ENCODE data around the gene FGF11. TPM values are rescaled to one million over a fixed set of nuclear protein-coding genes. Genes with fewer than 3 reads are reported as not detected.

The FGF11 gene
- total and polyA plus RNA-seq, 2 donors (not counting 3 experiments of a cell fraction or from before 2014, with no cell fraction given) = 0.70 TPM; not detected in 1

DNA sequence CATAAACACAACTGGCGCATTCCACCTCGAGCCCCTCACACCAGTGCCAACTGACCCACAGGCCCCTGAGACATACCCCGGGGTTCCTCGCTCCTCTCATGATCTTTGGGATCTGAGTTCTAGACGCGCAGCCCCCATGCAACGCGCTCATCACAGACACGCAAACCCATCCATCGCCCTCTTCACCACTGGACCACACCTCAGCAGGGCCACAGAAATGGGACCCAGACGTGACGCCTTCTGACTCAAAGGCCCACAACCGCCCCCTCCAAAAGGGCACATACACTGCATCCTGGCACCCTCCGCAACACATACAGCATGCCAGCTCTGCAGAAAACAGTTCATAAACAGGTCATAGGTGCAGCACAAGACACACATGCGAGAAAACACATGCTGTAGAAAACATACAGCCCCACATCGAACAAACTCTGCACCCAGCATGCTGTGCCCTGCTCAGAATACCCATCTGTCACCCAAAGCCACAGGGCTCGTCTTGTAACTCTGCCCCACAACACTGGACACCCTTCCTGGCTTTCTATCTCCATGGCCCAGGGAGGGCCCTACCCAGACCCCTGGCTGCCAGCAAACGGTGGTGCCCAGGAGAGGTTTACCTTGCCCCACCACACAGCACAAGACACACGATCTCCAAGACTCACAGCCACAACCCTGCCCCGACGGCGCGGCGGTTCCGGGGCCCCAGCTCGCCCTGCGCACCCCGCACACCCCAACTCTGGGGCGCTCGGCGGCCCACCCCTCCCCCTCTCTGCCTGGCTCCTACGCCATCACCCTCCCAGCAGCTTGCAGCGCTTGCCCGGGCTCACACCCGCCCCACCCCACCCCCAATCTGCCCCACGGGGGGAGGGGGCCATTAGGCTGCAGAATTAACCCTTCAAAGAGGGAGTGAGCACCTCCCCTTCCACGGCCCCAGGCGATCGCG, 39.2 kb downstream of the FGF11 start:
- no peak overlapping the region for H2AFZ ChIP-seq (ENCODE audit: low read depth, low read length)
- DNase-seq (ENCODE audit: low read depth, low spot score) (peak; percentile 35), FAIRE-seq (no peak)
- H3K36me3 ChIP-seq (ENCODE audit: control insufficient read depth in 2 of 2, extremely low read depth in 1 of 2, insufficient read depth in 2 of 2, low read length in 2 of 2) = no peaks in the 10 kb centered on the region
- H3K9ac ChIP-seq (replicated peaks; ENCODE audit: extremely low read depth, insufficient read depth, low read length) = peak overlapping the region; percentile 80
- TF ChIP-seq POLR2AphosphoS5 (IDR thresholded peaks at IDR 0.05; ENCODE audit: insufficient read depth, low read depth, low read length) (peak; percentile 9), JUN (IDR thresholded peaks at IDR 0.05; ENCODE audit: borderline replicate concordance, insufficient read depth, insufficient read length, low read depth) (no peak), EZH2 (IDR thresholded peaks at IDR 0.05; ENCODE audit: borderline replicate concordance, low read depth, low read length, severe bottlenecking) (no peak)
- TF ChIP-seq, protein P1, sequence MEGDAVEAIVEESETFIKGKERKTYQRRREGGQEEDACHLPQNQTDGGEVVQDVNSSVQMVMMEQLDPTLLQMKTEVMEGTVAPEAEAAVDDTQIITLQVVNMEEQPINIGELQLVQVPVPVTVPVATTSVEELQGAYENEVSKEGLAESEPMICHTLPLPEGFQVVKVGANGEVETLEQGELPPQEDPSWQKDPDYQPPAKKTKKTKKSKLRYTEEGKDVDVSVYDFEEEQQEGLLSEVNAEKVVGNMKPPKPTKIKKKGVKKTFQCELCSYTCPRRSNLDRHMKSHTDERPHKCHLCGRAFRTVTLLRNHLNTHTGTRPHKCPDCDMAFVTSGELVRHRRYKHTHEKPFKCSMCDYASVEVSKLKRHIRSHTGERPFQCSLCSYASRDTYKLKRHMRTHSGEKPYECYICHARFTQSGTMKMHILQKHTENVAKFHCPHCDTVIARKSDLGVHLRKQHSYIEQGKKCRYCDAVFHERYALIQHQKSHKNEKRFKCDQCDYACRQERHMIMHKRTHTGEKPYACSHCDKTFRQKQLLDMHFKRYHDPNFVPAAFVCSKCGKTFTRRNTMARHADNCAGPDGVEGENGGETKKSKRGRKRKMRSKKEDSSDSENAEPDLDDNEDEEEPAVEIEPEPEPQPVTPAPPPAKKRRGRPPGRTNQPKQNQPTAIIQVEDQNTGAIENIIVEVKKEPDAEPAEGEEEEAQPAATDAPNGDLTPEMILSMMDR (IDR thresholded peaks at IDR 0.05; ENCODE audit: extremely low read depth in 1 of 2, insufficient read depth in 1 of 2, low read depth in 1 of 2, low read length in 2 of 2) = no peak
- TF ChIP-seq, protein P2, sequence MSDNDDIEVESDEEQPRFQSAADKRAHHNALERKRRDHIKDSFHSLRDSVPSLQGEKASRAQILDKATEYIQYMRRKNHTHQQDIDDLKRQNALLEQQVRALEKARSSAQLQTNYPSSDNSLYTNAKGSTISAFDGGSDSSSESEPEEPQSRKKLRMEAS (IDR thresholded peaks at IDR 0.05; ENCODE audit: insufficient read depth, insufficient read length) = no peak
- CTCF ChIA-PET = interaction anchor here (0.5 to 3.0 kb wide), 11 partner anchors 10 to 111 kb away, joined by 3 to 21 read pairs (median 3); partner anchors contain the start of gene TMEM102
- H3K9me3 ChIP-seq (replicated peaks; ENCODE audit: control insufficient read depth, insufficient read depth, low read length) = no peaks in the 10 kb centered on the region
- no TSS peak for BruUV-seq (replicated peaks)
- peak overlapping the region; percentile 49 to 91 (median 71) for H3K4me3 ChIP-seq (replicated peaks in 1 of 3; ENCODE audit: insufficient read depth in 1 of 3, low read depth in 1 of 3, low read length in 3 of 3)
- H3K4me1 ChIP-seq (ENCODE audit: control insufficient read depth, extremely low read depth, insufficient read depth, low read length) = peaks cover 38% of the 10 kb centered on the region
- intact Hi-C loops (cut with micrococcal nuclease) = no loop called here
- peaks cover 55% of the 10 kb centered on the region for H3K79me2 ChIP-seq (ENCODE audit: control insufficient read depth, insufficient read depth, low read length)
- POLR2A ChIA-PET = interaction anchor here (0.5 to 1.3 kb wide), 3 partner anchors 14 to 80 kb away, joined by 3 read pairs; partner anchors contain the start of gene TNFSF13
- peak overlapping the region; percentile 80 for H3K4me2 ChIP-seq (ENCODE audit: insufficient read depth, low read length)
- H3K9me1 ChIP-seq (replicated peaks; ENCODE audit: control insufficient read depth, extremely low read depth, insufficient read depth, low read length) = no peaks in the 10 kb centered on the region
- dilution Hi-C loops (cut with MboI; ENCODE audit: extremely low pct_ligation_motif_present, low sequenced_read_pairs) = no loop called here
- H4K20me1 ChIP-seq (replicated peaks; ENCODE audit: control insufficient read depth, extremely low read depth, insufficient read depth, low read length) = no peaks in the 10 kb centered on the region
- no peaks in the 10 kb centered on the region for H3K27me3 ChIP-seq (ENCODE audit: control insufficient read depth in 2 of 2, insufficient read depth in 2 of 2, low read length in 2 of 2)
- peak overlapping the region; percentile 58 for H3K27ac ChIP-seq (ENCODE audit: insufficient read depth, low read depth, low read length)
